DND-41 (cell line): Measurements from ENCODE around the gene XXYLT1.

Experiments
- ATAC-seq: fragments of 200-7000 bp; cut with Tn5 transposase; 3 replicates; pipeline ENCODE4 v1.9.1; 2021; ENCODE audit warnings: low read depth; ENCODE audit not compliant: insufficient read depth
- DNase-seq: peaks from one replicate; pipeline ENCODE4 v3.0.0-alpha.2; 2020
- H2AFZ ChIP-seq: 2 replicates; pipeline ENCODE4 v1.6.0; 2012; ENCODE audit warnings: low read depth, low read length
- H3K27ac ChIP-seq: 2 replicates; pipeline ENCODE4 v1.5.1; 2012; ENCODE audit warnings: low read length, inconsistent platforms
- H3K27me3 ChIP-seq: fragments of 200-600 bp; sonication (generic); 2 replicates; pipeline ENCODE4 v1.6.0; 2012; ENCODE audit warnings: low read length, mild to moderate bottlenecking, inconsistent platforms; ENCODE audit not compliant: insufficient read depth, poor library complexity
- H3K36me3 ChIP-seq: 2 replicates; pipeline ENCODE4 v1.5.1; 2012; ENCODE audit warnings: low read length, inconsistent platforms; ENCODE audit not compliant: insufficient read depth
- H3K4me1 ChIP-seq: 2 replicates; pipeline ENCODE4 v1.5.1; 2012; ENCODE audit warnings: mild to moderate bottlenecking, low read length; ENCODE audit not compliant: insufficient read depth
- H3K4me2 ChIP-seq: 2 replicates; pipeline ENCODE4 v1.6.0; 2012; ENCODE audit warnings: mild to moderate bottlenecking, moderate library complexity, low read length, inconsistent platforms; ENCODE audit not compliant: insufficient read depth
- H3K4me3 ChIP-seq, 2 experiments: fragments of 200-600 bp in 1 of 2; shearing (Covaris generic) in 1 of 2; 2 replicates each; pipeline ENCODE4 v1.5.1; 2012 to 2016; ENCODE audit warnings: inconsistent platforms in 2 of 2, low read length in 2 of 2, mild to moderate bottlenecking in 2 of 2, low read depth in 1 of 2, moderate library complexity in 1 of 2
- H3K79me2 ChIP-seq: 2 replicates; pipeline ENCODE4 v1.6.0; 2012; ENCODE audit warnings: low read length, inconsistent platforms; ENCODE audit not compliant: insufficient read depth
- H3K9ac ChIP-seq: 2 replicates; pipeline ENCODE4 v1.6.0; 2012; ENCODE audit warnings: low read depth, mild to moderate bottlenecking, inconsistent platforms, low read length, moderate library complexity
- H3K9me3 ChIP-seq: 2 replicates; pipeline ENCODE4 v1.5.1; 2012; ENCODE audit warnings: low read length, moderate library complexity, mild to moderate bottlenecking, inconsistent platforms; ENCODE audit not compliant: insufficient read depth, severe bottlenecking
- H4K20me1 ChIP-seq: 2 replicates; pipeline ENCODE4 v1.6.0; 2012; ENCODE audit warnings: low read length; ENCODE audit not compliant: insufficient read depth
- CTCF ChIP-seq: IDR thresholded peaks from 2 replicates; pipeline ENCODE4 v1.5.1; 2012; ENCODE audit warnings: borderline replicate concordance, low read length, moderate library complexity, mild to moderate bottlenecking; ENCODE audit not compliant: poor library complexity, severe bottlenecking; ENCODE audit errors: extremely low read depth
- EZH2 ChIP-seq: IDR thresholded peaks from 3 replicates; pipeline ENCODE4 v1.6.1; 2012; ENCODE audit warnings: borderline replicate concordance, low read depth, mild to moderate bottlenecking, moderate library complexity, low read length, inconsistent platforms; ENCODE audit not compliant: severe bottlenecking

The XXYLT1 gene

GRCh38 chr3:195268576-195269309 lies 2.2 kb downstream of the XXYLT1 start:
- Histone ChIP-seq H3K4me2 (peak overlapping the region; percentile 95), H3K4me3 (peak overlapping the region in 1 of 2 experiments; percentile 98; a peak in 2 of 4 replicates)
- ATAC-seq = no peak

GRCh38 chr3:195267096-195267495 lies 3.9 kb downstream of the XXYLT1 start:
- Histone ChIP-seq H3K9ac (no peak overlapping the region; the same call in 1 of the 2 replicates), H3K27ac (no peak overlapping the region), H3K4me1 (peaks cover 28% of the 10 kb centered on the region), H3K36me3 (peaks cover 16% of the 10 kb centered on the region), H3K27me3 (no peaks in the 10 kb centered on the region), H2AFZ (no peak overlapping the region), H3K79me2 (peaks cover 45% of the 10 kb centered on the region), H3K4me2 (no peak overlapping the region), H4K20me1 (peaks cover 69% of the 10 kb centered on the region), H3K4me3 (no peak overlapping the region), H3K9me3 (no peaks in the 10 kb centered on the region)
- ATAC-seq (no peak), DNase-seq (no peak)
- TF ChIP-seq EZH2 = no peak
- no peak for TF ChIP-seq CTCF

More at GRCh38 chr3:195268576-195269309, 2.2 kb downstream of the XXYLT1 start:
- Histone ChIP-seq H3K4me1 (peaks cover 31% of the 10 kb centered on the region), H4K20me1 (peaks cover 54% of the 10 kb centered on the region), H3K79me2 (peaks cover 45% of the 10 kb centered on the region), H3K9me3 (no peaks in the 10 kb centered on the region), H3K27me3 (no peaks in the 10 kb centered on the region), H2AFZ (no peak overlapping the region), H3K9ac (peak overlapping the region; percentile 79; the same call in 1 of the 2 replicates), H3K36me3 (peaks cover 16% of the 10 kb centered on the region), H3K27ac (no peak overlapping the region)
- TF ChIP-seq EZH2 = no peak
- TF ChIP-seq CTCF = no peak
- no peak for DNase-seq

- H3K27ac ChIP-seq = no peak overlapping the region
- H3K4me1 ChIP-seq = peaks cover 22% of the 10 kb centered on the region
- no peak overlapping the region for H3K9ac ChIP-seq
- peaks cover 16% of the 10 kb centered on the region for H3K36me3 ChIP-seq
- H3K4me3 ChIP-seq = no peak overlapping the region
- no peak overlapping the region for H3K4me2 ChIP-seq
- TF ChIP-seq CTCF = no peak
- no peak for DNase-seq
- no peak for ATAC-seq
- H3K79me2 ChIP-seq = peaks cover 45% of the 10 kb centered on the region
- peaks cover 74% of the 10 kb centered on the region for H4K20me1 ChIP-seq
- H3K27me3 ChIP-seq = no peaks in the 10 kb centered on the region
- H3K9me3 ChIP-seq = no peaks in the 10 kb centered on the region
- H2AFZ ChIP-seq = no peak overlapping the region
These were observed 4.5 kb downstream of the XXYLT1 start for GRCh38 chr3:195266428-195266827.
